HT1080 (cell line): ENCODE data around the gene COQ2. TPM values are rescaled to one million over a fixed set of nuclear protein-coding genes. Genes with fewer than 3 reads are reported as not detected.
"Not testable (repeated sequence)": the region's sequence is repeated elsewhere in the genome, so short reads cannot be mapped to it uniquely, and the experiment has no call there.

Experiments used
- DNase-seq: peaks from one replicate; pipeline ENCODE4 v3.0.0-alpha.2; 2015; ENCODE audit warnings: low read depth
- polyA plus RNA-seq, 2 experiments: library from polyadenylated mRNA; depleted of rRNA; stranded (reverse); fragments of >200 nt; gene quantifications; 2 replicates each; pipeline ENCODE4 v1.2.3, GENCODE V29; 2015
- total RNA-seq: library from RNA; depleted of rRNA; stranded (reverse); fragments of >200 nt; shearing (Covaris generic); gene quantifications from 2 replicates; pipeline ENCODE4 v1.2.3, GENCODE V29; 2014; rRNA removed

COQ2 gene, protein sequence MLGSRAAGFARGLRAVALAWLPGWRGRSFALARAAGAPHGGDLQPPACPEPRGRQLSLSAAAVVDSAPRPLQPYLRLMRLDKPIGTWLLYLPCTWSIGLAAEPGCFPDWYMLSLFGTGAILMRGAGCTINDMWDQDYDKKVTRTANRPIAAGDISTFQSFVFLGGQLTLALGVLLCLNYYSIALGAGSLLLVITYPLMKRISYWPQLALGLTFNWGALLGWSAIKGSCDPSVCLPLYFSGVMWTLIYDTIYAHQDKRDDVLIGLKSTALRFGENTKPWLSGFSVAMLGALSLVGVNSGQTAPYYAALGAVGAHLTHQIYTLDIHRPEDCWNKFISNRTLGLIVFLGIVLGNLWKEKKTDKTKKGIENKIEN
- total RNA-seq = 23.8 and 29.5 TPM in 2 replicates
- polyA plus RNA-seq (2015; cell fraction: cytosol; rRNA removed) = 33.0 and 33.1 TPM in 2 replicates
- 15.9 and 18.0 TPM in 2 replicates for polyA plus RNA-seq (2015; cell fraction: nucleus; rRNA removed)

DNA sequence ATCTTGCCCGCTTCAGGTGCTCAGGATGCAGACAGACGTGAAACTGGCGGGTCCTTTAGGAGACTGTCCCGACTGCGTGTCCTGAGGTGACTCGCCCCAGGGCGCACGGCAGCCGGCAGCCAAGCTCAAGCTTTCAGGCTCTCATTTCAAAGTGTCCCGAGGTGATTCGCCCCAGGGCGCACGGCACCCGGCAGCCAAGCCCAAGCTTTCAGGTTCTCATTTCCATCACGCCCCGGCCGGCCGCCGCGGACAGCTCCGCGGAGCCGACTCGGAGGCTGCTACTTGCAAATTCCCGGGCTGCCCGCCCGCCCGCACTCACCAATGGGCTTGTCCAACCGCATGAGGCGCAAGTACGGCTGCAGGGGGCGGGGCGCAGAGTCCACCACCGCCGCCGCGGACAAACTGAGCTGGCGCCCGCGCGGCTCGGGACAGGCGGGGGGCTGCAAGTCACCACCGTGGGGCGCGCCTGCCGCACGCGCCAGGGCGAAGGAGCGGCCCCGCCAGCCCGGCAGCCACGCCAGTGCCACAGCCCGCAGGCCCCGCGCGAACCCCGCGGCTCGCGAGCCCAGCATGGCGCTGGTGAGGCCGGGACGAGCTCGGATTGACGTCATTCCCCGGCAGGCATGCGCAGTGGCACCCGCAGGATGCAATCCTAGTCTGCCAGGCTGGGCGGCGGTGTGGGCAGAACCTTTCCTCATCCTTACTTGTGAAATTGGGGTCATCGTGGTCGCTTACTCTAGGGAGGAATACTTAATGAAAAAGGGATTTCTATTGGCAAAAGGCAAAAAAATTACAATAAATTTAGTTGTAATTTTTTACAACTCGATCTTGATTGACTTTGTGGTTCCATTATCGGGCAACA lies at the start of gene COQ2:
TSS of gene COQ2 (minus strand) at position 606 of the 862 bp plus-strand sequence. CDS start at position 572, 34 bp downstream.
- DNase-seq = peak; percentile 92

DNA sequence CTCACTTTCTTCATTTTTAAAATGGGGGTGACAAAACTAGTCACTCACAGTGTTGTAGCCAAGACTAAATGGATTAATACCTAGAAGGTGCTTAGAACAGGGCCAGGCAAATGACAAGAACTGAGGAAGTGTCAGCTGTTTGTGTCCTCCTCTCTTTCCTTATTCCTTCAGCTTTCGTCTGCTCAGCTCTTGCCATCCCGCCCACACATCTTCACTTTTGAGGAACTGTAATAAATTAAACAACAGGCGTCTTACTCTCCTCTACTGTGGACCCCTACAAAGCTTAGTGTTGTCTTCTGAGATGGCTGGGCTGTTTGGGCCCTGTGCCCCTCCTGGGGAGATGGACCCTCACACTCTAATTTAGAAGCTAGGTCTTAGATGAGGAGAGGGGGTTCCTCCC lies 47.4 kb upstream of the COQ2 start:
- no peak for DNase-seq

DNA sequence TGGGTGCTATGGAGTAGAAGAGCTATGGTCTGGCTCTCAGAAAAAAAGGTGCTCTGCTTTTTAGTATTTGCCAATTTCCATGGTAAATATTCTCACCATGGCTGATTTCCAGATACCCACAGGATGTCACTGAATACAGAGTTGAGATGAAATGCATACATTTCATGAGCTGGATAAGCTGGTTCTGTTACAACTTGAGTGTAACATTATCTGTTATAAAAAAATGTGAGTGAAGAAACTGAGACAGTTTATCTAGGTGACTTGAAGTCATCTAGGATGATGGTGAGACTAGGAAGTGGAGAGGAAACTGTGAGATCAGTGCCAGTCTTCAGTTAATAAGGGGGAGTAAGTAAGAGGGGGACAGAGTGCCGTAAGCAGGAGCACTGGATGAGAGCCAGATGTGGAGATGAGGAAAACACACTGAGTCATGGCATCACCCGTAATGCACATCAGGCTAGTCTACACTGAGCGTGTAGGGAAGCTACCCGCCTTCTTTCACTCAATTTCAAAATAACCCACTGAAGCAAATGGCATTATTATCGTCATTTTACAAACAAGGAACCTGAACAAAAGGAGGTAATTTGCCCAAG lies 45.0 kb upstream of the COQ2 start:
- DNase-seq = peak; percentile 30

DNA sequence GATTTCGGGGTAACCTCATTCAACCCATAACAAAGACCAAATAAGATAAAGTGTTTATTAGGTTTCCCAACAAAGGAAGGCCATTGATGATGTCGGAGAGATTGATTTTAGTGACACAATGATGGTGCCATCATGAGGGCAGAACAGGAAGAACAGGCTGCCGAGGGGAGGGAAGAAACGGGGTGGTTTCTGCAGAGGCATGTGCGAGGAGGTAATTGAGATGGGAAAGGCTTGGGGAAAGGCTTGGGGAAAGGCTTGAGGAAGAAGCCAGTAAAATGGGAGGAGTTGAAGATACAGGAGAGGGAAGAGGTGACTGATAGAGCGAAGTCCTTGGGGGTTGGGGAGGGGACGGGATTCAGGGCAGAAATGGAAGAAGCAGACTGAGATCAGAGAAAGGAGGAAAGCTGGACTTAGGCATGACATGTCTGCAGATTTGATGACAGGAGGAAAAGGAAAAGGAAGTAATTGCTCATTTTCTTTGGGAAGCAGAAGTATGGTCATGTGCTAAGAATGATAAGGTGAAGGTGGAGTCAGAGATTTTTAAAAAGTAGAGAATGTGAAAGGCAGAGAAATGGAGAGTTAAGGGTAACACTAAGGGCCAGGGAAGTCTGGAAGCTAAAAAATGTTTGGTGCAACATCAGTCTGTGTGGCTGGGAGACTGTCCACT lies 44.1 kb upstream of the COQ2 start:
- DNase-seq = no peak

DNA sequence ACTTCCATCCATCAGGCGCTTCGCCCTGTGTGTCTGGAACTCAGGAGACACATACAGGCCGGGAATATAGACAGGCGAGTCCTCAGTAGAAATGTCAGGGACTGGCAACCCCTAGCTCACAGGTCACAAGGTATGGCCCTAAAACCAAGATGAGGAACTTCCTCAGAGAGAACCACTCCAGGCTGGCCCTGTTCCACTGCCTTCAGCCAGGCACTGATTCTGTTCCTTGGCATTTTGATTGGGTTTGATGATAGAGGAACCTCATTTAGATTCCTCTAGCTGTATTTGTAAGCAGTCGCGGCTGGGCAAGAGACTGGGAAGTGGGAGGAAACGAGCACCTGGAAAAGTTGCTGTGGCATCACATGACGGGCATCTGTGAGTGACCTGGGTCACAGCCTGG lies 41.9 kb upstream of the COQ2 start:
- no peak for DNase-seq

DNA sequence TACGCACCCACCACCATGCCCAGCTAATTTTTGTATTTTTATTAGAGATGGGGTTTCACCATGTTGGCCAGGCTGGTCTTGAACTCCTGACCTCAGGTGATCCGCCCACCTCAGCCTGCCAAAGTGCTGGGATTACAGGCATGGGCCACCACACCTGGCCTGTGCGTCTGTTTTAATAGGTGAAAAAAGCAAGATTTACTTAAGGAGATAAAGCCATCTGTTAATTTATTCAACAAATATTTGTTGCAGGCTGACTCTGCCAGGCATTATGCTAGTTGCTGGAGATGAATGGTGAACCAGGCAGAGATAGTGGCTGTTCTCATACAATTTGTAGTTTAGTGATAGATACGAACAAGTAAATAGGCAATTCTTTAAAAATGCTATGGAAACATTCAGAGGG lies 40.7 kb upstream of the COQ2 start:
- DNase-seq = not testable (repeated sequence)

DNA sequence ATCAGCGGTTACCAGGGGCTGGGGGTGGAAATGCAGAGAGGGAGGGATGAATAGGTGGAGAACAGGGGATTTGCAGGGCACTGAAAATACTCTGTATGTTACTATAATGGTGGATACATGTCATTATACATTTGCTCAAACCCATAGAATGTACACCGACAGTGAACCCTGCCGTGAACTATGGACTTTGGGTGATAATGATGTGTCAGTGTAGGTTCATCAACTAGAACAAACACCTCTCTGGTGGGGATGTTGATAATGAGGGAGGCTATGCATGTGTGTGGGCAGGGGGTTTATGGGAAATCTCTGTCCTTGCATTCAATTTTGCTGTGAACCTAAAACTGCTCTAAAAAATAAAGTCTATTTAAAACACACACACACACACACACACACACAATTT lies 38.5 kb upstream of the COQ2 start:
- no peak for DNase-seq

DNA sequence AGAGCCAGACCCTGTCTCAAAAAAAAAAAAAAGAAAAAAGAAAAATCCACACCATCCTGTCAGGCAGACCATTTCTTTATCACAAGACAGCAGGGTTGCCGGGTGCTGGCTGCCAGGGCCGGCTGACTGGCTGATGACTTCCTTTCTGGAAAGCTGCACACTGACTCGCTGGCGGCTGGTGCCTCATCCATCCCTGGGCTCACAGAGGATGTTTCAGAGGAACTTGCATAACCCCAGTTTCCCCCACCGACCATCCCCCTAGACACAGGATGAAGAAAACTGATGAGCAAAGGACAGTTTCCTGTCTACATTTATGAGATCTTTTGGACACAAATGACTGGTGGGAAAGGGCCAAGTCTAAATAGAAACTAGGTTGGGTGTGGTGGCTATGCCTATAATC lies 36.0 kb upstream of the COQ2 start:
- DNase-seq = peak; percentile 90

DNA sequence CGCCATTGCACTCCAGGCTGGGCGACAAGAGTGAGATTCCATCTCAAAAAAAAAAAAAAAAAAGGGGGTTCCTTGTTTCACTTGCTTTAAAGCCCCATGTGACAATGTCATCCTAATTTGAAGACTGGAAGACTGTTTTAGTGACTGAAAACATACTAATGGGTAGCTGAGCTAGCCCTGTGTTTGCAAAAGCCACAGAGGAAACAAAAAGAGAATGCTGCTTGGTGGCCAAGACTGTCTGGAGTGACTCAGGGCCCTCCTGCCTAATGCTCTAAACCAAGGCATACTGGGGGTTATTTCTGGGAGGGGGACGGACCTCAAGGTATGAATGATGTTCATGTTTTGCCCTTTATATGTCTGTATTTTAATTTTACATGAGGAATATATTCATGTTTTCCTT lies 34.1 kb upstream of the COQ2 start:
- no peak for DNase-seq

DNA sequence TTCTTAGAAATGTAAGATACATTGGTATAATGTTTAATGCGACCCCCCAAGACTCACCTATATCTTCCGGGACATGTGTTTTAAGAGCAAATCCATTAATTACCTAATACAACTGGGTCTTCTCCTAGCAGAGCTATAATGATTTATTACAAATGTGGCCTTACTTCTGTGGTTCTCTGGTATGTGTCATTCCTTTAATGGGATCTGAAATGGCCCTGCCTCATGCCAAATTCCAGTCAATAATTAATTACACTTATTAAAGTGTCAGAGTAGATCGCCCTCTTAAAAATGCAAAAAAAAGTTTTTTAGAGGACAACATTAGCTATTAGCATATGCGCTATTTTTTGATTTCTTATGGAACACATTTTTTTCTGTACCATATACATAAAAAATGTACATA lies 33.1 kb upstream of the COQ2 start:
- no peak for DNase-seq

DNA sequence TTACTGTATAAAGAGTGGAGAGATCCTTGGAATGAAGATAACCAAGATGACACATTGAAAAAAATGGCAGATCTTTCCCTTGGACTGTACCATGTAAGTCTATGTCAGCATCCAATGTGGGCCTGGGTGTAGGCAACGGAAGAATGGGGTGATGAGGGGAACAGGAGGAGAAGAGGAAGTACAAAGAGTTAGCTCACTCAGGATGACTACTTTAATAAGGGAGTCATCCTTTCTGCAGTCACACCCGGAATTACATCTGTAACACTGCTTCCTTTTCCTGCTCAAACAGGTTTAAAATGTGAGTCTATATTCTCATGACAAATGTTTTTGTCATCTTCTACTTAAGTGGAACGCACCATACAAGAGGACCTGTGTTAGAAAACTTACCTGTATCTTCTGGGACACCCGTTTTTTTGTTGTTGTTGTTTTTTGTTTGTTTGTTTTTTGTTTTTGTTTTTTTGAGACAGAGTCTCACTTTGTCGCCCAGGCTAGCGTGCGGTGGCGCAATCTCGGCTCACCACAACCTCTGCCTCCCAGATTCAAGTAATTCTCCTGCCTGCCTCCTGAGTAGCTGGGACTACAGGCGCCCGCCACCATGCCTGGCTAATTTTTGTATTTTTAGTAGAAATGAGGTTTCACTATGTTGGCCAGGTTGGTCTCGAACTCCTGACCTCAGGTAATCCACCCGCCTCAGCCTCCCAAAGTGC lies 32.0 kb upstream of the COQ2 start:
- peak; percentile 83 for DNase-seq

DNA sequence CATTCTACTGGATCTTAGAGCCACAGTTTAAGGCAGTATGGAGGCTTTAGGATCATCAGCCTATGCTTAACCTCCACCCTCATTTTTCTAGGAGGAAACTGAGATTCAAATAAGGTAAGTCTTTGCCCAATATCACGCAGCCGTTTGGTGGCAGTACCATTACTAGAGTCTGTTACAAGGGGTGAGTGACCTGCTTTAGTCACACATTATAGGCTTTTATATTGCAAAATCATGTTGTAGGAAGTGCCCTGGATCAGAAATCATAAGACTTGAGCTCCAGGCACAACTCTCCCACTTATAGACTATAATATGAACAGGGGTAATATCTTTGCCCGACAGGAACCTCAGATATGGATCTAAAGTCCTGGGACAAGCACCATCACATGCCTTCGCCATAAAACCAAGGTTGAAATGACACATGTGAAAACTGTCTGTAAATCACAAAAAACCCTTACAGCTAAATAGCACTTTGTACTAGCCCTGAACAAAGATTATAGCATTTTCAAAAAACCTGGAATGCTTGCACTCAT lies 30.8 kb upstream of the COQ2 start:
- DNase-seq = no peak

DNA sequence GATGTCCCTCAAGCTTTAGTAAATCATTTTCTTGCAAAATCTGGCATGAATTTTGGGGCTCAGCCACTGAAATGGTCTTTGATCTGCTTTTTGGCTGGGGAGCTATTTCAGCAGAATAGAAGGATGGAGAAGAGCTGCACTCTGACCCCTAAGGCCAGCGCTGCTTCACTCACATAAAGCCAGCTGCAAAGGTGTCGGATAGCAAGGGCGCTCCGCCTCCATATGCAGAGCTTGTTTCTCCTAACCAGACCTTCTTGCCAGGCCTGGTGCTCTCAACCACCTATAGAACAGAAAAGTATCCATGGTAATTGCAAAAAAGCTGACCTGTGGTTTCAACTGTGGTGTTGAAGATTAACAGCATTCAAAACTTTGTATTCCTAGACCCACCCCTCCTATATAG lies 24.1 kb upstream of the COQ2 start:
- no peak for DNase-seq

DNA sequence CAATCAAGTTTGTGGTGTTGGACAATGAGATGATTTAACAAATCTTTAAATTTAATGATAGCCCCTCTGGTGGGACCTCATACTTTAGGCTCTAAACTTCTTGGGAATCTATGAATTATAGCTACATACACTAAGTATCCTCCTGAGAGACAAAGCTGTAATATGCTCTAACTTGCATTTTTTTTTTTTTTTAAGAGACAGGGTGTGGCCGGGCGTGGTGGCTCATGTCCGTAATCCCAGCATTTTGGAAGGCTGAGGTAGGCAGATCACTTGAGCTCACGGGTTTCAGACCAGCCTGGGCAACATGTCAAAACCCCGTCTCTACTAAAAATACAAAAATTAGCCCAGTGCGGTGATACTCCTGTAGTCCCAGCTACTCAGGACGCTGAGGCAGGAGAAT lies 23.3 kb upstream of the COQ2 start:
- DNase-seq = no peak

DNA sequence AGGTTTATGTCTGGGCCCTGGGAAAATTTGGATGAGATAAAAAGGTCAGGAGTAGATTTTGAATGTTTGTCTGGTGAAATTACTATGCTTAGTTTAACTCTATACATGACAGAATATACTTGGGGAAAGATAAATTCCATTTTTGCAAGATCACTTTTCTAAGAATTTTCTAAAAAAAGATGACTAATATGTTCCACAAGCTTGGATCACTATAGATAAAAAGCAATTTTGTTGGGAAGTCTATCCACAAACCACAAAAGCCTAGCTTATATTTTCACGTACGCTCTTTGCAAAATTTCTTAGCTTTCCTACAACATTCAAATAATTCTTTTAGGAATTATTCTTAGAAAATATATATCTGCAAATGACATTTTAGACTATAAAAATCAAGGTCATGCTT lies 20.6 kb upstream of the COQ2 start:
- DNase-seq = no peak

DNA sequence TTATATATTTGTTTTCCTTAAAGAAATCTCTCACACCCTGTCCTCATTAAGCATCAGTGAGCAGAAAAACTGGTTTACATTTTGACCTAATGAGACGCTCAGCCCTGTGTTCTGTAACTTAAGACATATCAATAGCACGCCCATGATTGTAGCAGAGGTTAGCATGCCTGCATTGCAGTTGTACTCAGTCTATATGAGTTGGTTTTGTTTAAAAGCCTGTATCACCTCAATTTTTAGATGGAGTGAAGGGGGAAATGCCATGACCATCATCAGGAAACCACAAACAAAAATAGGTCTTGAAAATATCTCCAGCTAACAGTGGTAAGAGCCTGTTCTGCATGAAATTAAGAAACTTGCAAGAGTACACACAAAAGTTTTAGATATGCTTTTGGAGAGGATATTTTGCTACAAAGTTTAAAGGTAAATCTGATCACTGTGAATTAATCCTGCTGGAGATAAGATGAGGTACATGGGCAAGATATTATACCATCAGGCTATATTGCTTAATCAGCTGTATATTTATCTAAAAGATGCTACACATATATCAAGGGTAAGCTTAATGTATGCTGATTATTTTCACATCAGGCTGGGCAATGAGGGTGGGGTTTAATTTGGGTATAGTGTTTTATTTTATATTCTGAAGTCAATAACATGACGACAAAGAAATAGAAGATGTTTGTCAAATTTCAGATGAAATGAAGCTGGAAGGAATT lies 13.1 kb upstream of the COQ2 start:
- DNase-seq = no peak

DNA sequence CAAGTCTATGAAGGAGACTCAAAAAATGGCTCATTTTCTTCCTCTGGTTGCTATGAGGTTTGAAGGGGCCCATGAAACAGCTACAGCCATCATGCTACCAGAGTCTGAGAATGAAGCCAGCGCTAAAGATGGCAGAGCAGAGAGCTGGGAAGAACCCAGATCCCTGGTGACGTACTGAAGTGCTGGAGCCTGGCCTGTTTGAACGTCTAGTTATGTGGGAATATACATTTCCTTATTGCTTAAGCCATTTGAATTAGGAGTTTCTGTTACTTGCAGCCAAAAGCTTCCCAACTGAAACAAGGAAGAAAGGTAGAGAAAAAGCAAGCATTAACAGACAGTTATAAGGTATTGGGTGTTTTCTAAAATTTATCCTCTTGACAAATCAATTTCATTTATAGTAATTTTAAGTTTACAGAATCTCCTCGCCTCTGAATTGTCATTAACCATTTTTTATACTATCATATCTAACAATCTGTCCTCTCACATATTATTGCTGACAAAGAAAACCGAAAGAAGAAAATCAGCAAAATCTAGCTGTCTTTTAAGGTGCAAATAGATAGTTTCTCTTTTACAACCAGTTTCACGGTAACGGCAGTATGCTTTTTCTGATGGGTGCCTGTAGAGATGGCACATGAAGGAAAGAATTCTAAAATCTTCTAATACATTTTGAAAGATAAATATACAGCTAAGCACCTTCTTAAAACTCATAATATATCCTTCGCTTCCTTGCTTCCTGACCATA lies 8.9 kb upstream of the COQ2 start:
- no peak for DNase-seq

DNA sequence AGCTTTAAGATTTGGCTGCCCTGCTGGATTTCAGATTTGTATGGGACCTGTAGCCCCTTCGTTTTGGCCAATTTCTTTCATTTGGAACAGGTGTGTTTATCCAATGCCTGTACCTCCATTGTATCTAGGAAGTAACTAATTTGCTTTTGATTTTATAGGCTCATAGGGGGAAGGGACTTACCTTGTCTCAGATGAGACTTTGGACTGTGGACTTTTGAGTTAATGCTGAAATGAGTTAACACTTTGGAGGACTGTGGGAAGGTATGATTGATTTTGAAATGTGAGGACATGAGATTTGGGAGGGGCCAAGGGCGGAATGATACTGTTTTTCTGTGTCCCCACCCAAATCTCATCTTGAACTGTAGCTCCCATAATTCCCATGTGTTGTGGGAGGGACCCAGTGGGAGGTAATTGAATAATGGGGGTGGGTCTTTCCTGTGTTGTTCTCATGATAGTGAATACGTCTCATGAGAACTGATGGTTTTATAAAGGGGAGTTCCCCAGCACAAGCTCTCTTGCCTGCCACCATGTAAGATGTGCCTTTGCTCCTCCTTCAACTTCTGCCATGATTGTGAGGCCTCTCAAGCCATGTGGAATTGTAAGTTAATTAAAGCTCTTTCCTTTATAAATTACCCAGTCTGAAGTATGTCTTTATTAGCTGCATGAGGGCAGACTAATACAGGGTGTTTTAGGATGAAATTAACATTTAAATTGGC lies 5.6 kb upstream of the COQ2 start:
- not testable (repeated sequence) for DNase-seq
